Adrenal gland (tissue), 12 donors: Measurements from ENCODE around the gene ENTPD5. TPM values are rescaled to one million over a fixed set of nuclear protein-coding genes. Genes with fewer than 3 reads are reported as not detected.

Source experiments
- DNase-seq, 7 donors: peaks; one replicate each; pipeline ENCODE4 v3.0.0-alpha.2; 2019 to 2020
- H3K27ac ChIP-seq, 5 donors: fragments of 200-600 bp; sonication (generic) in 4 of 5; 1 replicate in 3 of 5; 2 replicates in 2 of 5; pipeline versions ENCODE4 v1.5.1 to v1.8.0; 2016 to 2020; ENCODE audit warnings: mild to moderate bottlenecking in 1 of 5
- H3K27me3 ChIP-seq: fragments of 200-600 bp; 2 replicates; pipeline ENCODE4 v1.8.0; 2021
- H3K36me3 ChIP-seq, 2 donors: fragments of 200-600 bp; replicated peaks in 1 of 2; 1 replicate in 1 of 2; 2 replicates in 1 of 2; pipeline versions ENCODE4 v1.5.1 to v1.8.0; 2018 to 2022
- H3K4me1 ChIP-seq, 2 donors: fragments of 200-600 bp; replicated peaks in 1 of 2; 1 replicate in 1 of 2; 2 replicates in 1 of 2; pipeline versions ENCODE4 v1.5.1 to v1.8.0; 2018 to 2021
- H3K4me3 ChIP-seq, 4 donors: fragments of 200-600 bp; sonication (generic) in 3 of 4; one replicate each; pipeline ENCODE4 v1.5.1; 2016 to 2018
- H3K9me3 ChIP-seq, 3 donors: fragments of 200-600 bp; sonication (generic) in 1 of 3; replicated peaks in 1 of 3; 1 replicate in 2 of 3; 2 replicates in 1 of 3; pipeline versions ENCODE4 v1.5.1 to v1.8.0; 2016 to 2021
- POLR2A ChIP-seq, 2 donors: fragments of 450-650 bp; IDR thresholded peaks; one replicate each; pipeline ENCODE4 v1.6.1; 2017; ENCODE audit warnings: antibody characterized with exemption in 2 of 2, mild to moderate bottlenecking in 2 of 2, moderate library complexity in 1 of 2
- WGBS, 4 donors: extraction: QIAGEN DNeasy Blood & Tissue Kit in 2 of 4; methylation state at CpG; one replicate each; pipeline versions ENCODE4 v1.1.5 to v1.1.7; 2013 to 2017; 5-methylcytosine and 5-hydroxymethylcytosine counted together
- intact Hi-C, 2 donors: fragments of 100-400 bp; cut with DNase I; formaldehyde crosslinking; loops; one replicate each; pipeline versions ENCODE4 v1.14.1 to v1.15.0; 2022 to 2023
- polyA plus RNA-seq, 3 donors: library from polyadenylated mRNA; stranded (reverse); fragments of 200-250 nt in 2 of 3; fragments of 350-450 nt in 1 of 3; fragmentation: Illumina TruSeq in 1 of 3; extraction: RNeasy Lipid Tissue Mini Kit (QIAGEN cat#74804) in 1 of 3; gene quantifications; one replicate each; pipeline ENCODE4 v1.2.3, GENCODE V29; 2013 to 2014
- total RNA-seq, 9 donors: library from RNA; depleted of rRNA in 4 of 9; stranded (reverse); fragments of >200 nt in 4 of 9; fragments of 120-200 nt in 1 of 9; fragmentation: NEBNext Ultra II Directional in 1 of 9; extraction: Animal tissue kit (Norgen Biotek cat#: 25700) in 1 of 9; gene quantifications; one replicate each; pipeline versions ENCODE4 v1.1.0 to v1.2.4, GENCODE V29; 2013 to 2023
- TF ChIP-seq, protein P1 (sequence below), 6 experiments: fragments of 450-650 bp in 4 of 6; fragments of 200-600 bp in 2 of 6; sonication (generic) in 1 of 6; IDR thresholded peaks; 1 replicate in 5 of 6; 2 replicates in 1 of 6; pipeline versions ENCODE4 v1.5.1 to v1.8.0; 2016 to 2021; ENCODE audit warnings: antibody characterized with exemption in 6 of 6, mild to moderate bottlenecking in 2 of 6, moderate library complexity in 1 of 6
- donor health status: healthy with polysubstance abuse.
- donor health status: Bipolar disorder and iron deficiency.
- donor health status: DM: yes; HTN: yes; CAD: no.
- donor health status: DM: no; HTN: no; CAD: no.
- donor health status: DM: no; HTN: no; CAD: no.
- donor health status: DM: yes; HTN: yes; CAD: no.

ENTPD5 gene
- total and polyA plus RNA-seq, 12 donors, result 6.5 to 18.5 (median 13.5) TPM

GRCh38 chr14:73945159-73945670 is 73.9 kb downstream of the ENTPD5 start:
- no peak overlapping the region for H3K4me3 ChIP-seq
- H3K27me3 ChIP-seq, result no peaks in the 10 kb centered on the region
- H3K36me3 ChIP-seq, result peaks cover 0 to 39% of the 10 kb centered on the region in 2 donors
- 63 to 79% (median 68%) methylated on average over 4 of the region's 4 CpGs for WGBS, 4 donors
- H3K27ac ChIP-seq, result peak overlapping the region in 4 of 5 donors; percentile 30 to 86 (median 62)
- DNase-seq, result no peak
- TF ChIP-seq, protein P1, sequence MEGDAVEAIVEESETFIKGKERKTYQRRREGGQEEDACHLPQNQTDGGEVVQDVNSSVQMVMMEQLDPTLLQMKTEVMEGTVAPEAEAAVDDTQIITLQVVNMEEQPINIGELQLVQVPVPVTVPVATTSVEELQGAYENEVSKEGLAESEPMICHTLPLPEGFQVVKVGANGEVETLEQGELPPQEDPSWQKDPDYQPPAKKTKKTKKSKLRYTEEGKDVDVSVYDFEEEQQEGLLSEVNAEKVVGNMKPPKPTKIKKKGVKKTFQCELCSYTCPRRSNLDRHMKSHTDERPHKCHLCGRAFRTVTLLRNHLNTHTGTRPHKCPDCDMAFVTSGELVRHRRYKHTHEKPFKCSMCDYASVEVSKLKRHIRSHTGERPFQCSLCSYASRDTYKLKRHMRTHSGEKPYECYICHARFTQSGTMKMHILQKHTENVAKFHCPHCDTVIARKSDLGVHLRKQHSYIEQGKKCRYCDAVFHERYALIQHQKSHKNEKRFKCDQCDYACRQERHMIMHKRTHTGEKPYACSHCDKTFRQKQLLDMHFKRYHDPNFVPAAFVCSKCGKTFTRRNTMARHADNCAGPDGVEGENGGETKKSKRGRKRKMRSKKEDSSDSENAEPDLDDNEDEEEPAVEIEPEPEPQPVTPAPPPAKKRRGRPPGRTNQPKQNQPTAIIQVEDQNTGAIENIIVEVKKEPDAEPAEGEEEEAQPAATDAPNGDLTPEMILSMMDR (IDR thresholded peaks at IDR 0.05), result no peak
- TF ChIP-seq POLR2A (IDR thresholded peaks at IDR 0.05), result no peak
- intact Hi-C loops, result no loop called here
- H3K9me3 ChIP-seq, result no peaks in the 10 kb centered on the region
- H3K4me1 ChIP-seq, result peaks cover 22 to 46% of the 10 kb centered on the region in 2 donors

GRCh38 chr14:73944432-73945158 is 74.5 kb downstream of the ENTPD5 start:
- no peaks in the 10 kb centered on the region for H3K27me3 ChIP-seq
- peak overlapping the region in 4 of 5 donors; percentile 30 to 86 (median 74) for H3K27ac ChIP-seq
- 67 to 100% (median 82%) methylated on average over 1 to 17 of the region's 17 CpGs for WGBS, 4 donors
- H3K4me3 ChIP-seq, result no peak overlapping the region
- DNase-seq, result peak; percentile 50 to 92 (median 76)
- H3K4me1 ChIP-seq, result peaks cover 22 to 46% of the 10 kb centered on the region in 2 donors
- H3K9me3 ChIP-seq, result no peaks in the 10 kb centered on the region
- peak in 1 of 2 donors; percentile 43 for TF ChIP-seq POLR2A (IDR thresholded peaks at IDR 0.05)
- TF ChIP-seq, protein P1 (IDR thresholded peaks at IDR 0.05), result no peak
- intact Hi-C loops, result no loop called here
- H3K36me3 ChIP-seq, result peaks cover 0 to 45% of the 10 kb centered on the region in 2 donors

DNA sequence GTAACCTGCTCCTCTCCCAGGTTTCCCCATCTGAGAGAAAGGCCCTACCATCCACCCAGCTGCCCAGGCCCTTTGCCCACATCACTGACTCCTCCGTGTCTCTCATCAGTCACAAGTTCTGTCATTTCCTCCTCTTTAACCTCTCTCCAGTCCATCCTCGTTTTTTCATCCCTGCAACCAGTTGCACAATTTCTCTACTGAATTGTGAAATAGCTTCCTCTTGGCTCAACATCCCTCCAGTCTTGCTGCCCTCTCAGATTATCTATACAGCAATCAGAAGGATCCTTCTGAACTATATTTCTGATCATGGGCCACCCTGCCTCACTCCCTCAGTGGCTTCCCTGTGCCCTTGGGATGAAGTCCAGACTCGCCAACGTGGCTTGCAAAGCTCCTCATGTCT is 76.0 kb downstream of the ENTPD5 start:
- WGBS, 4 donors, result 12 to 22% (median 17%) methylated on average over 4 of the region's 4 CpGs
- peaks cover 0 to 51% of the 10 kb centered on the region in 2 donors for H3K36me3 ChIP-seq
- no peaks in the 10 kb centered on the region for H3K9me3 ChIP-seq
- no peak overlapping the region for H3K4me3 ChIP-seq
- intact Hi-C loops, result no loop called here
- peaks cover 18 to 36% of the 10 kb centered on the region in 2 donors for H3K4me1 ChIP-seq
- peak; percentile 43 to 82 (median 73) for DNase-seq
- H3K27ac ChIP-seq, result peak overlapping the region in 3 of 5 donors; percentile 23 to 86 (median 85)
- H3K27me3 ChIP-seq, result no peaks in the 10 kb centered on the region
- no peak for TF ChIP-seq POLR2A (IDR thresholded peaks at IDR 0.05)
- TF ChIP-seq, protein P1 (IDR thresholded peaks at IDR 0.05), result no peak

- 84 to 91% (median 90%) methylated on average over 3 to 7 of the region's 7 CpGs for WGBS, 4 donors
- Histone ChIP-seq H3K36me3 (peaks cover 0 to 57% of the 10 kb centered on the region in 2 donors), H3K4me3 (no peak overlapping the region), H3K9me3 (no peaks in the 10 kb centered on the region), H3K27ac (peak overlapping the region in 2 of 5 donors; percentile 15 to 86), H3K27me3 (no peaks in the 10 kb centered on the region), H3K4me1 (peaks cover 18 to 43% of the 10 kb centered on the region in 2 donors)
- no peak for DNase-seq
- TF ChIP-seq, protein P1 (IDR thresholded peaks at IDR 0.05), result no peak
- no peak for TF ChIP-seq POLR2A (IDR thresholded peaks at IDR 0.05)
- intact Hi-C loops, result no loop called here
Measured at GRCh38 chr14:73942180-73942579, 76.9 kb downstream of the ENTPD5 start.
